ENCODE measurements around the gene CD27.
"Not testable (repeated sequence)": the region's sequence is repeated elsewhere in the genome, so short reads cannot be mapped to it uniquely, and the experiment has no call there.

The CD27 gene

GRCh38 chr12:6444704-6445688 is at the start of gene CD27:
Gene CD27, plus strand, starts transcription at chr12:6444955. Its CDS starts 141 bp downstream, at chr12:6445096.
- no peak for DNase-seq

- no peak for DNase-seq
Measured at GRCh38 chr12:6396031-6396430, 48.7 kb upstream of the CD27 start.

GRCh38 chr12:6399884-6400644 is 44.7 kb upstream of the CD27 start:
- DNase-seq, result no peak

GRCh38 chr12:6404390-6404789 is 40.4 kb upstream of the CD27 start:
- no peak for DNase-seq

- DNase-seq, result no peak
Measured at GRCh38 chr12:6405963-6406362, 38.8 kb upstream of the CD27 start.

- DNase-seq, result no peak
Measured at GRCh38 chr12:6407236-6407954, 37.4 kb upstream of the CD27 start.

- DNase-seq, result no peak
Measured at GRCh38 chr12:6416596-6416995, 28.2 kb upstream of the CD27 start.

- DNase-seq, result no peak
Measured at GRCh38 chr12:6418796-6419195, 26.0 kb upstream of the CD27 start.

- no peak for DNase-seq
Measured at GRCh38 chr12:6420364-6420763, 24.4 kb upstream of the CD27 start.

GRCh38 chr12:6423267-6424007 is 21.3 kb upstream of the CD27 start:
- peak; percentile 64 for DNase-seq

GRCh38 chr12:6424008-6424347 is 20.8 kb upstream of the CD27 start:
- DNase-seq, result no peak

GRCh38 chr12:6424866-6425265 is 19.9 kb upstream of the CD27 start:
- DNase-seq, result no peak

- DNase-seq, result no peak
Measured at GRCh38 chr12:6425590-6426531, 18.9 kb upstream of the CD27 start.

- no peak for DNase-seq
Measured at GRCh38 chr12:6426882-6427671, 17.7 kb upstream of the CD27 start.

GRCh38 chr12:6427796-6428195 is 17.0 kb upstream of the CD27 start:
- not testable (repeated sequence) for DNase-seq

- DNase-seq, result no peak
Measured at GRCh38 chr12:6428326-6428725, 16.4 kb upstream of the CD27 start.

- no peak for DNase-seq
Measured at GRCh38 chr12:6430124-6430989, 14.4 kb upstream of the CD27 start.

- no peak for DNase-seq
Measured at GRCh38 chr12:6432991-6433390, 11.8 kb upstream of the CD27 start.
